Measurements from ENCODE around the gene AGO1.
"Not testable (repeated sequence)": the region's sequence is repeated elsewhere in the genome, so short reads cannot be mapped to it uniquely, and the experiment has no call there.

The AGO1 gene

GRCh38 chr1:35870651-35871309 is 12.2 kb upstream of the AGO1 start:
- DNase-seq = no peak

- no peak for DNase-seq
These were observed 9.7 kb upstream of the AGO1 start for GRCh38 chr1:35873243-35873750.

- DNase-seq = not testable (repeated sequence)
These were observed 8.9 kb upstream of the AGO1 start for GRCh38 chr1:35874115-35874514.

DNA sequence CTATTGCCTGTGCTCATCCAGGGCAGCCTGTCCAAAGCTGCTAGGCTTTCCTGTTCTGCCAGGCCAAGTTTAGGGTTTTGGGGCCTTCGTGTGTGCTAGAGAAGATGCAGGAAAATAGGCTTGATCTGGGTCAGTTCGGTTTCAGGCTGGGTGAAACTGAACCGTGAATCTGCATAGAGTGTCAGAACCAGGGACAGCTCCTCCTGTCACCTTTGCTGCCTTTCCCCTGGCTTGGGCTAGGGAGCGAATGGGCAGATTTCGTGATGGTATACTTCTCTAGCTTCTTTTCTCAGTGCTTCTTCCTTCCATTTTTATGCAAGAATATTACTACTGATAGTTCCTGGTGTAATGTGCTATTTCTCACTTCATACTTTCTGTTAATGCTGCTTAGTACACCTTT is 6.0 kb upstream of the AGO1 start:
- no peak for DNase-seq

GRCh38 chr1:35881850-35882273 is 1.1 kb upstream of the AGO1 start:
- no peak for DNase-seq

DNA sequence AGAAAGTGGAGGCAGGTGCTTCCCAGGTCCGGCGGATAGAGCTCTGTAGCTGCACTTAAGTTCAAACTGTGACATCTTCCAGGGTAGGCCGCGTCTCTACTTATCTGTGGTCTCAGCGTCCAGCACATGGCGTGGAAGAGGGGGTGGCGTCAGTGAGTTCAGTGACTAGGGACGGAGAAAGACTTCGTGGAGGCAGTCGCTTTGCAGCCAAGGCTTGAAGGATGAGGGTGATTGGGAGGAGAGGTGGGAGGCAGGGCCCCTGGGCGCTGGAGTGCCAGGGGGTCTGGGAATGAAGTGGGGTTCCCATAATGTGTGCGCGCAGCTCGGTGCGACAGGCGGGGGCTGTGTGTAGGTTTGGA is 444 bp upstream of the AGO1 start:
- no peak for DNase-seq

DNA sequence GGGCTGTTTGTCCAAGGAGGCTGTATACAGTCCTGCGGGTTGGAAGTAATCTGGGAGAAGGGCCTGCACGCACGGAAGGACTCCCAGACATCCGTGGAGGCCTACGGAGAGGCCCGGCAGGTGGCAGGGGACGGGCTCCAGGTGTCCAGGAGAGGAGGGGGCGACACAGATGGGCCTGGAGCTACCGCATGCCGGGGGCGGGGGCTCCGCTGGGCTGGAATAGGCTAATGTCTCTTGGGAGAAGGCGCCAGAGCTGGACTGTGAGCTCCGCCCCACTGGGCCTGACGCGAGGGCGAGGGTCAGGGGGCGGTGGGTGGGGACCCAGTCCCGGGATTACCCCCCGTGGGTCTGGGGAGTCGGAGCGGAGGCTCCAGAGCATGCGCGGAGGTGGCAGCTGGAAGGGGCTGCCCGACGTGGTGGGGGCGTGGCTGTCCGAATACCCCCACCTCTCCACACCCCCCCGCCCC is 659 bp downstream of the AGO1 start:
- peak; percentile 27 for DNase-seq

DNA sequence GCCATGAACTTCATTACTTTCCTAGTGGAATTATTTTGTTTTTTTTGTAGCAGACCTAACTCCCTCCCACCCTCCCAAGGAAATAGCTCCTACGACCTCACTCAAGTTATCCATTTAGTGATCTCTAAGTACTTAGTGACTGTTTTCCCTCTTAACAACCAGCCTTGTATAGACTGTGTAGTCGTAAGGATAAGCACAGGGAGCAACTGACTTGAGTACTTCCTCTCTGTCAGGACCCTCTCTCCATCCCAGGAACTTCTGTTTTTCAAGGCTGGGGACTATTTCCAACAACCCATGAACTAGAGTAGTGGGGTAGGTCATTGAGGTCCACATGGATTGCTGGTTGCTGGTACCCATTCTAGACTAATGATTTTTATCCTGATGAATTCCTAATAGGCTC is 1.9 kb downstream of the AGO1 start:
- no peak for DNase-seq

DNA sequence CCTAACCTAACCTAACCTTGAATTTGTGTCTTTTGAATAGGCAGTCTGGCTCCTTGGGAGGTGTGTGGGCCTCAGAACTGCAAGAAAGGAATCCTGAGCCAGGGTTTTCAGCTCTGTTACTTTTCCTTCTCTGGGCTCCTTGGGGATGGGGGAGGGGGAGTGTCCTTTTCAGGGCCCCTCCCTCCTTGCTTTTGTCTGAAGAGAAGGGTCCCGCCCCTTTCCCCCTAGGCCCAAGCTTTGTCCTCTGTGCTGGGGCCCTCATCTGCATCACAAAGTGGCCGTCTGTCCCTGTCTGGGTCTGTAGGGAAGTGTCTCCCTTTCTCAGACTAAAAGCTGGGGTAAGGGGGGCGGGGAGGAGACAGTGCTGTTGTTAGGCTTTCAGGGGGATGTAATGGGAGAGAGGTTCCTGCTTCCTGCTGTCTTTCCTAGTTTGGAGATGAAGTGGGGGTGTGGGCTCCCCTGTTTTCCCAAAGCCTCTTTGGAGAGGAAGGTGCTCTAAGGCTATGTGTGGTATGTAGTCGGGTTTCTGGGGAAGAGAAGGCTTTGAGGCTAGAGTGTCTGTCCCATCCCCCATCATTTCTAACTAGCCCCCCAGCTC is 3.1 kb downstream of the AGO1 start:
- DNase-seq = no peak

- DNase-seq = no peak
These were observed 3.8 kb downstream of the AGO1 start for GRCh38 chr1:35886577-35887431.

DNA sequence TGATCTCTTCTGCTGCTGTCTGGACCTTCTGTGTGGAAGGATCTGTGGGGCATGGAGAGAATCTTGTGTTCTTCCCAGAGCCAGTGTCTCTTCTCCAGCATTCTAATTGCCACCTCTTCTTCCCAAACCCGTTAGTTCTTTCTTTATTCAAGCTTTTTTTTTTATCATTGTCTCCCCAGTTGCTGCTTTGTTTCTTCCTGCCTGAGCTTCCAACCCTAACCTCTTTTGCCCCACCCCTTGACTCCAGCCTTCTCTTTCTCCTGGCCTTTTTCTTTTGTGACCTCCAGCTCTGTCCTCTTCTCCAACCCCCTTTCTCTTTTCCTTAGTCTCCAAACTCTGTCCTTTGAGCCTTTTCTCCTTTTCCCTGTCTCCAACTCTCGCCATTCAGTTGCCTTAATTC is 4.5 kb downstream of the AGO1 start:
- no peak for DNase-seq

- no peak for DNase-seq
These were observed 5.2 kb downstream of the AGO1 start for GRCh38 chr1:35888255-35888654.

DNA sequence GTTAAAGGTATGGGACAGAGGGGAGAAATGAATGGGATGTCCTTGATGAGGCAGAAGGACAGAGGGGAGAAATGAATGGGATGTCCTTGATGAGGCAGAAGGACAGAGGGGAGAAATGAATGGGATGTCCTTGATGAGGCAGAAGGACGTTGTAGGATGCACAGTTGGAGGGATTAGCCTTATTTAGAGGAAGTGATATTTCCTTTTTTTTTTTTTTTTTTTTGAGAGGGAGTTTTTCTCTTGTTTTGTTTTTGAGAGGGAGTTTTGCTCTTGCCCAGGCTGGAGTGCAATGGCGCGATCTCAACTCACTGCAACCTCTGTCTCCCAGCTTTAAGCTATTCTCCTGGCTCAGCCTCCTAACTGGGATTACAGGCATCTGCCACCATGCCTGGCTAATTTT is 6.0 kb downstream of the AGO1 start:
- DNase-seq = not testable (repeated sequence)

DNA sequence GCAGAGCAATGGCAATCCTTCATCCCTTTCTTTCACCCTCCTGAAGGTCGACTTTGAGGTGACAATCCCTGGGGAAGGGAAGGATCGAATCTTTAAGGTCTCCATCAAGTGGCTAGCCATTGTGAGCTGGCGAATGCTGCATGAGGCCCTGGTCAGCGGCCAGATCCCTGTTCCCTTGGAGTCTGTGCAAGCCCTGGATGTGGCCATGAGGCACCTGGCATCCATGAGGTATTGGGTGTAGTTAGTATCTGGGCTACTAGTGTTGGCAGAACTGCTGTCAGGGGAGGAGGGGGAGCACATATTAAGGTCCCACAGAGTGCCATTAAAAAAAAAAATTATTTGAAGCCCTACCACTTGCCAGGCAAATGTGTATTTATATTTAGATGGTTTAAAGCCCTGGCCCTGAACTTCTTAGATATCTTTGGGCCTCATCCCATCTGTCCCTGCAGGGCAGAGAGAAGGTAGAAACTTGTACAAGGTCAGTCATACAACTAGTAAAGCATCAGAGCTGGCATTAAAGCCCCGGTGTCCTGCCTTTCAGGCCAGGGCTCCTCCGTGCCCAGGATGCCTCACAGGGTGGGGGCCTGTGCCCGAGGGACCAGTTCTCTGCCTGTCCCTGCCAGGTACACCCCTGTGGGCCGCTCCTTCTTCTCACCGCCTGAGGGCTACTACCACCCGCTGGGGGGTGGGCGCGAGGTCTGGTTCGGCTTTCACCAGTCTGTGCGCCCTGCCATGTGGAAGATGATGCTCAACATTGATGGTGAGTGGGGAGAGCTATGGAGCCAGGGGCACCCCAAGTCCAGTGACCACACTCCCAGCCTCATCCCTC is 10.3 kb downstream of the AGO1 start:
- DNase-seq = no peak

DNA sequence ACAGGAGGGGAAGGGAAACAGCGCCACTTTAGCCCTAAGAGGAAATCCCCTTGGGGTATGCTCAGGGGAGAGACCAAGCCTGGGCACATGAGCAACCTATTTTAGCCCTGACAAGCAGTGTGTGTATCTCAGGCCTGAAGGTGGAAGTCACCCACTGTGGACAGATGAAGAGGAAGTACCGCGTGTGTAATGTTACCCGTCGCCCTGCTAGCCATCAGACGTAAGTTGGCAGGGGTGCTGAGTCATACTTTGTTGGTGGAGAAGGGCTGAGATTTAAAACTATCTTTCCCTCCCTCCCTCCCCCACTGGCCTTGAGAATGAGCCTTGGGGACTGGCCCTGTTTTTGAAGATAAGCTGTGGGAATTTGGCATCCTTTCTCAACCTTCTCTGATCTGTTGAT is 11.2 kb downstream of the AGO1 start:
- DNase-seq = no peak

DNA sequence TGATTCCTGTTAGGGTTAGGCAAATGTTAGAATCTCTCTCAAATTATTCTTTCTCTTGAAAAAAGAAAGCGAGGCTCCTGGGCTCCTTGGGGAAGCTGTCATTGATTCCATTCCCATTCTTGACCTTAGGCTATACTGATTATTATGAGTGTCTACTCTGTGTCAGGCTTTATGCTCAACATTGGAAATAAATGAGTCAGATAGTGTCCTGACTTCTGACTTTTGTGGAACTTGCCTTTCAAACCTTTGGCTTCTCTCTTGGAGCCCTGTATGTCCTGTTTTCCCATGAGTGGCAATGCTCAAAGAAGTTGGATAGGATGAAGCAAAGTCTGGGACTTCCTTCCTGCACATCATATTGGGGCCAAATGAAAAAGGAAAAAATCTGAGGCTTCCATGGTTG is 11.6 kb downstream of the AGO1 start:
- no peak for DNase-seq

DNA sequence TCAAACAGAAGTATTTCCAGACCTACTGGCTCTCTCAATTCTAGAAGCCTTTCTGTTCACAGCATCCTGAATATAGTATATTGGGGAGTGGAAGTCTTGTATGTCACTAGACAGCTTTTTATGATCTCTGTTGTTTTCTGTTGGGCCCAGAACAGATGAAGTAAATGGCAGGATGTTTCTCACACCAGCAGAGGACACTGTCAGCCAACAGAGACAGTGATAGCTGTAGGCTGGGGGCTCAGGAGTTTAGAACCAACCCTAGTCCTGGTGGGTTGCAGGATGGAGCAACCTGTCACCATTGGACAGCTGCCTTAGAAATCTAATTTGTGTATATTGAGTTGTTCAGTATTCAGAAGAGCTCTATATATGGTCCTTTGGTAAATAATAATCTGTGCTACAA is 16.9 kb downstream of the AGO1 start:
- no peak for DNase-seq

GRCh38 chr1:35901235-35901634 is 18.2 kb downstream of the AGO1 start:
- DNase-seq = no peak

DNA sequence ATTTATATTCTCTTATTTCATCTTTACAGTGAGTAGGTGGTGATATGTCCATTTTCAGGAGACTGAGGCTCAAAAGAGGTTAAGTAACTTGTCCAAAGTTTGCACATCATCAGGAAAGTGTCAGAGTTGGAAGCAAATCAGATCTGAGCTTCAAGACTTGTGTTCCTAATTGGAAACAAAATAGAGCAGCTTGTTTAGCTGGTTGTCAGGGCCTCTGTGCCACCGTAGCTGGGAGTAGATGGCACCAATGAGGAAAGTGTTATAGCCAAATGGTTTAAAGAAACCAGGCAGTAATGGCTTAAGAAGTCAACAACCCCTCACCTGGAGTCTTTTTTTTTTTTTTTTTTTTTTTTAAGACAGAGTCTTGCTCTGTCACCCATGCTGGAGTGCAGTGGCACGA is 19.7 kb downstream of the AGO1 start:
- no peak for DNase-seq

DNA sequence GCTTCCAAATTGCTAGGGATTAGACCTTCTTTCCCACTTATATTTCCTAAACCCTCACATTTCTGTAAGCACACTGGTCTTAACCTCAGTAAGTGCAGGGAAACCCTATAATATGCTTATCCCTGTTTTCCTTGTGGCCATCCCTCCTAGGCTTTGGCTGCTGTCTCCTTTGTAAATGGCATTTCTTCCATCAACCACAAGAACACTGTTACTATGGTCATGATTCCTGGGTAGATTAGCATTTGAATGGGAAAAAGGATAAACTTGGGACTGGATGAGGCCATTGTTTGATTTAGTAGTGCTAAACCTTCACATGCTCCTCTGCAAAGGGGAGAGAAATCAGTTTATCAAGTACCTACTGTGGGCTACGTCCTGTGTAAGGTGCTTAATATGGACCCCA is 31.7 kb downstream of the AGO1 start:
- no peak for DNase-seq

DNA sequence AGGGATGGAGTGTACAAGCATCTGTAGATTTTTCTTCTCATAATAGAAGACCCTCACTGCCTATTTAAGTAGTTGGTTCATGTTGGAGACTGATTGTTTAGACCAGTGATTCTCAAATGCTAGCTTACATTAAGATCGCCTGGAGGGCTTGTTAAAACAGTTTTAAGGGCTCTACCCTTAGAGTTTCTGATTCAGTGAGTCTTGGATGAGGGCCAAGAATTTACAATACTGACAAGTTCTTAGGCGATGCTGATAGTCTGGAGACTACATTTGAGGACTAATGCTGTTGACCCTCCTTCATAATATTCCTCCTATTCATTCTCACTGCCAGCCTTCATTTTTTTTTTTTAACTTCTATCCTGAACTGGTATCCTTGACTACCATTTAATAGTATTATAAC is 32.7 kb downstream of the AGO1 start:
- no peak for DNase-seq

- DNase-seq = no peak
These were observed 40.8 kb downstream of the AGO1 start for GRCh38 chr1:35923791-35924221.

DNA sequence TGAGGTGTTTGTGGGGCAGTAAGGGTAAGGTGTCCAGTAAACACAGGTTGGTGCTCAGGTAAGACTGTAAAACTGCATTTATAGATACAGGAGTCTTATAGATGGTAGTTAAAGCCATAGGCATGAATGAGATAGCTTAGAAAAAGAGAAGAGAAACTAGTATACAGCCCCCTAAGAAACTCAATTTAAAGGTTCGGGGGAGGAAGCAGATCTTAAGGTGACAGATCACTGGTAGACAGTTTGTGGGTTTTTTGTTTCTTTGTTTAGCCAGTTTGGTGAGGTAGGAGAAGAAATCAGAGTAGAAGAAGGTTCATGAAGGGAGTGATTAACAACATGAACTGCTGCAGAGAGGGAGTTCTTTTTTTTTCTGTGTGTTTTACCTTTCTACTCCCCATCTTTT is 41.8 kb downstream of the AGO1 start:
- no peak for DNase-seq

Measured in activated T-cell treated with anti-CD3 and anti-CD28 coated beads for 4 hours (primary cell).